KBM-7 (cell line): ENCODE measurements around the gene FAM219A.

ENCODE experiments used
- DNase-seq: peaks from one replicate; pipeline ENCODE4 v3.0.0-alpha.2; 2015
- in situ Hi-C: fragments of 300-500 bp; cut with MboI; formaldehyde crosslinking; loops from 2 replicates; pipeline ENCODE4 v1.14.3; 2020; ENCODE audit warnings: low sequenced_read_pairs, low pct_unique_long_range_greater_than_20kb, mixed read lengths

FAM219A gene

GRCh38 chr9:34384368-34385165 lies 73.8 kb downstream of the FAM219A start:
- in situ Hi-C loops: no loop called here
- no peak for DNase-seq

DNA sequence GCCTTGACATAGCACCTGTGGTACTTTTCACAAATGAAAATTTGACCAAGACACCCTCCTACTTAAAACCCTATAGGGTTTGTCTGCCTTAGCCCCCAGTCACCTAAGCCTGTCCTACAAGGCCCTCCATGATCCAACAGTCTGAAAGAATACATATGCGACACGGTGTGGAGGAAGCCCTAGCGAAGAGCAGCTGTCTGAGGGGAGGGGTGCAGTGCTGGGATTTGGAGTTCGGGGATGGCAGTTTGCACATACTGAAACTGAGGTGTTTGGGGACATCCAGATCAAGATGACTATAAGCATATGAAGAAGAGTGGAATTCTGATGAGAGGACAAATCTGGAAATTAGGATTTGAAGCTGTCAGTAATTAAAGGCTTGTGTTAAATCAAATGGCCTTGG lies 74.5 kb downstream of the FAM219A start:
- no peak for DNase-seq
- in situ Hi-C loops: no loop called here

DNA sequence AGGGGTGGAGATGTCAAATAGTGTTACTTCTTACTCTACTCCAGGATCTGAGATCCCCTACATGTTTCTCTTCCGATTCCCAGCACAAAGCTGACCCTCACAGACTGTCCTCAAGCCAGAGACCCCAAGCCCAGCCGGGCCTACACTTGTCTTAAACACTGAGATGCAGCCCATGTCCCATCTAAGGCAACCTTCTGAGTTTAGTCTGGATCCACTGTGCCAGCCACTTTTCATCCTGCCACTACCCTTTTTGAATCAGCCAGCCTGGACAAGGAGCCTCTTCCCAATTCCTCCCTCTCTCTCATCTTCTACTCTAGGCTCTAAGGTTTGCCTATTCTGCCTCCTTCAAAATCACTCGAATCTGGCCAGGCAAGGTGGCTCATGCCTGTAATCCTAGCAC lies 75.5 kb downstream of the FAM219A start:
- no peak for DNase-seq
- in situ Hi-C loops: no loop called here

- in situ Hi-C loops: no loop called here
- no peak for DNase-seq
Observed at GRCh38 chr9:34382054-34382453, 76.3 kb downstream of the FAM219A start.

DNA sequence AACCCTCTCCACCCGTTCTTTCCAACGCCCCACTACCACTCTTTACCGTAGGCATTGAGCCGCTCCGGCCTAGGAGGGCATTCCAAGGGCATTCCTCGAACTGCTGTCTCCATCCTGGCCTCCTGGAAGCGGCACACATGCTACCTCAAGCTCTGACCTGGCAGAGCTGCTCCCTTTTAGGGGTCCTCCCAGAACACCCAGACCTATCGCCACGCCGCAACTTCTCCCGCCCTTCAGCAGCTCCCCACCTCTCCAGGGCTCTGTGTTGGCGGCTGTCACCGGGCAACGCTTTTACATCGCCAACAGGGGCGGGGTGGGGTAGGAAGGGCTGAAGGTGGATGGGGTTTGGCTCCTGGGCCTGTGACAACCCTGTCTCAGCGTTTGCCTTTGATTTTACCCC lies 77.0 kb downstream of the FAM219A start:
- in situ Hi-C loops: no loop called here
- DNase-seq: no peak

- in situ Hi-C loops: no loop called here
- no peak for DNase-seq
Observed at GRCh38 chr9:34380511-34381315, 77.7 kb downstream of the FAM219A start.

DNA sequence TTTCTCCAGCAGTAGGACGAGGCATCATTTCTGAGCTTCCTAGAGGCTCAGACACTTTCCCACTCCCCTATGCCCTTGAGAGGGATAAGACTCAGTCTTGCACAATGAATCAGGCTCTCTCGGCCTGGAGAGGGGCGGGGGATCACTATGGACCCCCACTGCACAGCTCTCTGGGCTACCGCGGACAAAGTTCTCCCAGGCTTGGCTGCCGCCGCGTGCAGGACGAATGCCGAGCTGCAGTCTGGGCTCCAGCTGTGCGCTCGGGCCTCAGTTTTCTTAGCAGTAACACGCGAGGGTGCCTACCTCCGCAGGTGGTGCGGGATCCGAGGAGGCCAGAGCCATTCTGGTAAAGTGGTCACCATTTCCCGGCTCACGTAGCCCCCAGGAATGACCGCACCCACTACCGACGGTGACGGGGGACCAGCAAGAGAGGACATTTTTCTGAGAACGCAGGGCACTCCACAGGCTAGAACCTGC lies 78.3 kb downstream of the FAM219A start:
- DNase-seq: no peak
- in situ Hi-C loops: no loop called here

- in situ Hi-C loops: no loop called here
- DNase-seq: peak; percentile 96
Observed at GRCh38 chr9:34379334-34380033, 78.9 kb downstream of the FAM219A start.

DNA sequence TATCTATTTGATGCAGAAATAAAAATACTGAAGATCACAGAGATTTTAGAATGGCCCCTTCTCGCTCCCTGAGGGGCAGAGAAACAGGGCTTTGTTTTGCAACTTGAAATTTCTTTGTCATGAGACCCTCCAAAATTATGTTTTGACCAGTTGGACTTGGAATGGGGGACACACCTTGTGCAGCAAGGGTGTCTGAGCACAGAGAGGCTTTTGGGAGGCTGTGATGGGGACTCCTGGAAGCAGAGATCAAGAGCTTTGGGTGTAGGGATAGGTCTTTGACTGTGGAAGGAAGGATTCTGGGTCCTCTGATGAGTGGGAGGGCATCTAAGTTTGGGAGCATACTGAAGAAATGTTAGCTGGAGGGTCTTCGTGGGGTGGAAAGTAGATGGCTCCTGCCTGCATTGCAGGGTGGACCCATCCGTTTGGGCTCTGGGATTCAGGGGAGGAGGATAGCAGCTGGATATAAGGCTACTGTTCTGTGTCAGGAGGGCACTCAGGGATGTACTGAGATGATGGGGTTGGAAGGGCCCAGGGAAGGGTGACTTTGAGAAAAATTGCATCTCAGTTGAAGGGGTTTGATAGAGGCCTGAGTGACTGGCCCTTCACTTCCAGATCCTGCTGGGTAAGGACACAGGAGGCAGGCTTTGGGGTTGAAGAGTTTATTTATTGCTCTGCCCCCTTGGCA lies 79.9 kb downstream of the FAM219A start:
- in situ Hi-C loops: no loop called here

DNA sequence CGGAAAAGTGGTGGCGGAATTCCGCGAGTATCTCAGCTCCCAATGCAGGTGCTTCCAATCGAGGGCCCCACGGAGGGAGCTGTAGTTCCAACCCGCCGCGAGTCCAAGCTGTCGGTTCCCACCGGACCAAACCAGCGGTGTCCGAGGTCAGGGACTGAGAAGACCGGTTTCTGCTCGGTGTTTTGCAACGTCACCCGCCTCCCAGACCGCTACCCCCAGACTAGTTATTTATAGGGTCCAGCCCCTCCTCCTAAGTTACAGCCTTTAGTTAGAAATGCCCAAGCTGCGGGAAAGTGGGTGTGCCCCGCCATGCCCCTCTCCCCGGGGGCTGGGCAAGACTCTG lies 81.0 kb downstream of the FAM219A start:
- no peak for DNase-seq
- in situ Hi-C loops: no loop called here

More for the DNA sequence above, 79.9 kb downstream of the FAM219A start:
- no peak for DNase-seq

DNA sequence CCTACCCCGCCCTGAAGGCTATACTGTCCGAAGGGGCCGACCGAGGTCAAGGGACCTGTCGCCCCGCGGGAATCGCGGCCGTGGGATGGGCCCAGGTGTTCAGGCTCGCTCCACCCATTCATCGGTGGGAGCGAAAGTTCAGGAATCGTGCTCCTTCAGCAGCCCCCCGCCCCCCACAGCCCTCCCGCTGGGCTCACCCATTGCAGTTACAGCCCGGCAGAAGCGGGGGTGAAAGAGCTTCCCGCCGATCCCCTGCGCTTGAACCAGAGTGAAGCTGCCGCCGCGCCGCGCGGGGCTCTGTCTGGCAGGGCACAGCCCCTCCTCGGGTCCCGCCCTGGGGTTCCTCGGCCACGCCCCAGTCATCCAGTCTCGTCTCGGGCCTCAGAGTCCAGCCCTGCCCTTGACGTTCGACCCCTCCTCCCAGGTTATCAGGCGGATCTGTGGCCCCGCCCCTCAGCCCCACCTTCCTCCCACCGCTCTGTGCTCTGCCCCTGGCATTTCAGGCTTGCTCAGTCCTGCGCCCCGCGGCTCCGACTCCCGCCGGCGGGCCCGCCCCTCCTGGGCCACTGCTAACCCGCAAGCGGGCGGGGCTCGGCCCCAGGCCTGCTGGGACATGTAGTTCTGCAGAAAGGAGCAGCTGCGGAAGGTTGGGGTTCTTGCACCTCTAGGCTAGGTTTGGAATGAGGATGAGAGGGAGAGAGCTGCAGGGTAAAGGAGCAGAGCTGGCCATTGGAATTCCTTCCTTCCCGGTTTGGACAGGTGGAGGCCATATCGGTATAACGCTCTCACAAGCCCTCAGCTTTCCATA lies 81.6 kb downstream of the FAM219A start, which contains the start of gene MYORG:
MYORG (minus strand) TSS at position 303 of the 808 bp plus-strand sequence. CDS start 3,955 bp downstream, outside the sequence.
- peak; percentile 99 for DNase-seq
- in situ Hi-C loops: no loop called here

DNA sequence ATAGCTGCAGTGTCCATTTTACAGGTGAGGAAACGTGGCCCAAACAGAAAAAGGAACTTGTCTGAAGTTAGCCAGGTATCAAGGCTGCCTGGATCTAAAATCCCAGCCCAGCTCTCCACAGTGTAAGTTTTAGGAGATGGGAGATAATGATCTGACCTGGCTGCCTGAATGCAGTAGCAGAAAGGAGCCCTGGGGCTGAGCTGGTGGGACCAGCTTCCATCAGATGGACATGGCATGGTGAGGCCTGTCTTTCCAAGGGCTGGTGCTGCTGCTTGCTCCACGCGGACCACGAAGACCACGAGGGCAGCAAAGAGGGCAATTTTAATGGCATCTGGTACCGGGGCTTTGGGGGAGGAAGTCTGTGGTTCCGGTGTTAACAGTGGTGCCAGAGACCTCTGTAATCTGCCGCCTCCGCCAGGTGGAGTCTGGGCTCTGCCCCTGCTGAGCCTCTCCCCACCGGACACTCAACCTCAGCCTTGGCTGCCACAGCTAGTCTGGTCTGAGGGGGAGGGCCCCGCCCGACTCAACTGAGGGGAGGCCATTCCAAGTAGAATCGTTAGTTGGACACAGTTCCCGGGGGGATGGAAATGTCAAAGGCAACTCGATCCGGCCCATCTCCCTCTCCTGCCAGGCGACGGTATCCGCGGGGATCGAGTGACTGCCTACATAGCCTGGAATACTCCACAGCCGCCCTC lies 82.3 kb downstream of the FAM219A start:
- in situ Hi-C loops: no loop called here
- peak; percentile 70 for DNase-seq

- in situ Hi-C loops: no loop called here
- peak; percentile 11 for DNase-seq
Observed at GRCh38 chr9:34374905-34375552, 83.3 kb downstream of the FAM219A start.

- in situ Hi-C loops: no loop called here
- DNase-seq: no peak
Observed at GRCh38 chr9:34374339-34374738, 84.0 kb downstream of the FAM219A start.

- no peak for DNase-seq
- in situ Hi-C loops: no loop called here
Observed at GRCh38 chr9:34373749-34374148, 84.6 kb downstream of the FAM219A start.

DNA sequence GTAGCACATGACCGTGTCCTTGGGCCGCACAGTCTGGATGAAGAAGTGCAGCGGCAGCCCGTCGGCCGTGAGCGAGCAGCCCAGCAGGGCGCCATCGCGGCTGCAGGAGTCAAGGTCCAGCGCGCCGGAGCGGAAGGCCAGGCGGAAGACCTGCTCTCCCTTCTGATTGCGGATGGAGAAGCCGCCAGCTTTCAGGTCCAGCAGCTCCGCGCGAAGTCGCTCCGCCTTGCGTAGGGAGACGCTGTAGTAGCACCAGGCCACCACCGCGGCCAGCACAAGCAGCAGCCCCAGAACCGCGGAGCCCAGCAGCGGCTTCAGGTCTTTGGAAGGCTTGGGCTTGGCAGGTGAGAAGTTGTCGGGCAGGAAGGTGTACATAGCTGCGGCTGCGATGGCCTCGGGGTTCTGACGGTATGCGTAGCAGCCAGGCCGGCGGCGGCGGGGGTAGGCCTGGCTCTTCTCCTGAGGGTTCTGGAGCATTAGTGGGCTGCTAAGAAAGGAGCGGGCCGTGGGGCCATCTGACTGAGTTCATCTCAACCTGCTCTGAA lies 85.8 kb downstream of the FAM219A start:
- no peak for DNase-seq
- in situ Hi-C loops: no loop called here

DNA sequence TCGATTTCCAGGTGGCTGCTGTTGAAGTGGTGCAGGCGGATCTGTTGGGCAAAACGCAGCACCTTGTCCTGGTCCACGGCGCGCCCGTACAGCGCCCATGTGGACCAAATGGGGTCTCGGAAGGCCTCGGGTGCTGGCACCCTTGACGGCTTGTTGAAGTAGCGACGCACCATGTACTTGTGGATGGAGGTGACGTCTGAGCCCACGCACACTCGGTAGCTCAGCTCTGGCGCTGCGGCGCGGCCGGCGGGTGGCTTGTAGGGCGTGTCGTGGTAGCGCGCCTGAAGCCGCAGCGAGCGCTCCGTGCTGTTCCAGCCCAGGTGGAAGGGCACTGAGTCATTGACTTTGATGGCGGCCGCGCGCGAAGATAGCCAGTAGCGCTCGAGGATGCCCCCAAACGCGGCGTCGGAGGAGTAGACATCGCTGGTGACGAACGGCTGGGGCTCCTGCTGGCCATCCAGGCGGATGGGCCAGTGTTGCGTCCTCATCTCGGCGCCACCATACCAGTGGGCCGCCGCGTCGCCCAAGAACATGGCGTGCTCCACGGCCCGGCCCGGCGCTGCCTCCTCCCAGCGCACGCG lies 86.4 kb downstream of the FAM219A start:
- no peak for DNase-seq
- in situ Hi-C loops: no loop called here
